Measurements from ENCODE around the gene DMD.

Gene DMD

GRCh38 chrX:31331928-31332327 lies 1879.4 kb downstream of the DMD start:
- TF ChIP-seq, protein P1, sequence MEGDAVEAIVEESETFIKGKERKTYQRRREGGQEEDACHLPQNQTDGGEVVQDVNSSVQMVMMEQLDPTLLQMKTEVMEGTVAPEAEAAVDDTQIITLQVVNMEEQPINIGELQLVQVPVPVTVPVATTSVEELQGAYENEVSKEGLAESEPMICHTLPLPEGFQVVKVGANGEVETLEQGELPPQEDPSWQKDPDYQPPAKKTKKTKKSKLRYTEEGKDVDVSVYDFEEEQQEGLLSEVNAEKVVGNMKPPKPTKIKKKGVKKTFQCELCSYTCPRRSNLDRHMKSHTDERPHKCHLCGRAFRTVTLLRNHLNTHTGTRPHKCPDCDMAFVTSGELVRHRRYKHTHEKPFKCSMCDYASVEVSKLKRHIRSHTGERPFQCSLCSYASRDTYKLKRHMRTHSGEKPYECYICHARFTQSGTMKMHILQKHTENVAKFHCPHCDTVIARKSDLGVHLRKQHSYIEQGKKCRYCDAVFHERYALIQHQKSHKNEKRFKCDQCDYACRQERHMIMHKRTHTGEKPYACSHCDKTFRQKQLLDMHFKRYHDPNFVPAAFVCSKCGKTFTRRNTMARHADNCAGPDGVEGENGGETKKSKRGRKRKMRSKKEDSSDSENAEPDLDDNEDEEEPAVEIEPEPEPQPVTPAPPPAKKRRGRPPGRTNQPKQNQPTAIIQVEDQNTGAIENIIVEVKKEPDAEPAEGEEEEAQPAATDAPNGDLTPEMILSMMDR (IDR thresholded peaks at IDR 0.05; ENCODE audit: control insufficient read depth, insufficient read depth, low read depth, low read length, missing control alignments): no peak
- DNase-seq (ENCODE audit: low read depth): no peak
- no peak overlapping the region for H3K4me3 ChIP-seq (ENCODE audit: control insufficient read depth, low read depth, low read length)

DNA sequence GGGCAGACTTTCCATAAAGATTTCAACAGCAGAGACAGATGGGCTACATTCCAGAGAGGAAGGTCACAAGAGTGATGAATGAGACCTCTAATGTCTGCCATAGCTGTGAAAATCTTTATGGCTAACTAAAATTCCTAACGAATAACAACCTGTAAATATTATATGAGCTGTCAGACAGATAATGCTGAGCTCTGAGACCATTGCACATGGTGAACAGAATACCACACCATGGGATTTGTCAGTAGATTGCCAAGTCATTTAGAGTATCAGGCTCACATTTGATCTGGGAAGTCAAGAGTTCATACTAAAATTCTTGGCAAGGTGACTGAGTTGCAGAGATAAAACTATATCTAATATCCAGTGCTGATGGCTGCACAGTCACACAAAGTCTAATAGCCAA lies 1880.3 kb downstream of the DMD start:
- no peak overlapping the region for H3K4me3 ChIP-seq (ENCODE audit: control insufficient read depth, low read depth, low read length)
- TF ChIP-seq, protein P1 (IDR thresholded peaks at IDR 0.05; ENCODE audit: control insufficient read depth, insufficient read depth, low read depth, low read length, missing control alignments): no peak
- DNase-seq (ENCODE audit: low read depth): no peak

DNA sequence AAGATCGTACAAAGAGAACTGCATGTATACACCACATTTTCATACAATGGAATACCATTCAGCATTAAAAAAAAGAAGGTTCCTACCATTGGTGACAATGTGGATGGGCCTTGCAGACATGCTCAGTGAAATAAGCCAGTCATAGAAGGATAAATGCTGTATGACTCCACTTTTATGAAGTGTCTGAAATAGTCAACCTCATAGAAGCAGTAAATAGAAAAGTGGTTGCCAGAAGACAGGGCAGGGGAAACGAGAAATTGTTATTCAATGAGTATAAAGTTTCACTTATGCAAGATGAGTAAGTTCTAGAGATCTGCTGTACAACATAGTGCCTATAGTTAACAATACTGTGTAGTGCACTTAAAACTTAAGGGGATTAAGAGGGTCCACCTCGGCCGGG lies 1882.1 kb downstream of the DMD start:
- DNase-seq (ENCODE audit: low read depth): no peak
- TF ChIP-seq, protein P1 (IDR thresholded peaks at IDR 0.05; ENCODE audit: control insufficient read depth, insufficient read depth, low read depth, low read length, missing control alignments): no peak

GRCh38 chrX:31323658-31324057 lies 1887.7 kb downstream of the DMD start:
- no peak overlapping the region for H3K4me3 ChIP-seq (ENCODE audit: control insufficient read depth, low read depth, low read length)
- DNase-seq (ENCODE audit: low read depth): no peak
- TF ChIP-seq, protein P1 (IDR thresholded peaks at IDR 0.05; ENCODE audit: control insufficient read depth, insufficient read depth, low read depth, low read length, missing control alignments): no peak

More for the DNA sequence above, 1882.1 kb downstream of the DMD start:
- H3K4me3 ChIP-seq (ENCODE audit: control insufficient read depth, low read depth, low read length): no peak overlapping the region

DNA sequence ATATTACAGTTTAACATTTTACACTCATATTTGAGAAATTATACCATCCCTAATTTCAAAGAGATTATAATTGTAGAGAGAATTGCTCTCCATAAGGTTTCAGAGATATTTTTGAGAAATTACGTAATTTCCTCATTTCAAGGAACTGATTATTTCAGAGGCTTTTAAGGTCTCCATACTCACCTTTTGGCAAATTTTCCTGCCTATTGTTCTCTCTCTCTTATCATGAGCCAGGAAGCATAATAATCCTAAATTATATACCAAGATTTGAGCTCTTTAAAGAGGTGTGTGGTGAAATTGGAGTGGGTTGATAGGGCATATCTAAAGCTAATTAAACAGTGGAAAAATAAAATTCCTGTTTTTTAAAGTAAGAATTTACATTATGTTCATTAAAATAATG lies 1890.6 kb downstream of the DMD start:
- H3K4me3 ChIP-seq (ENCODE audit: control insufficient read depth, low read depth, low read length): no peak overlapping the region
- no peak for DNase-seq (ENCODE audit: low read depth)
- TF ChIP-seq, protein P1 (IDR thresholded peaks at IDR 0.05; ENCODE audit: control insufficient read depth, insufficient read depth, low read depth, low read length, missing control alignments): no peak

GRCh38 chrX:31319586-31319985 lies 1891.8 kb downstream of the DMD start:
- TF ChIP-seq, protein P1 (IDR thresholded peaks at IDR 0.05; ENCODE audit: control insufficient read depth, insufficient read depth, low read depth, low read length, missing control alignments): no peak
- H3K4me3 ChIP-seq (ENCODE audit: control insufficient read depth, low read depth, low read length): no peak overlapping the region

GRCh38 chrX:31318866-31319265 lies 1892.5 kb downstream of the DMD start:
- TF ChIP-seq, protein P1 (IDR thresholded peaks at IDR 0.05; ENCODE audit: control insufficient read depth, insufficient read depth, low read depth, low read length, missing control alignments): no peak
- no peak for DNase-seq (ENCODE audit: low read depth)
- H3K4me3 ChIP-seq (ENCODE audit: control insufficient read depth, low read depth, low read length): no peak overlapping the region

More at GRCh38 chrX:31319586-31319985, 1891.8 kb downstream of the DMD start:
- no peak for DNase-seq (ENCODE audit: low read depth)
